Measurements from ENCODE around the gene LCE2C. TPM values are rescaled to one million over a fixed set of nuclear protein-coding genes. Genes with fewer than 3 reads are reported as not detected.

The LCE2C gene
- total RNA-seq, 2 experiments from 2014 or later, result not detected

Other genes with a start within 250 kb of the LCE2C start
- gene LCE5A, start 164.5 kb upstream of the LCE2C start, total RNA-seq, result not detected
- not detected for gene CRCT1, start 160.8 kb upstream of the LCE2C start, total RNA-seq
- gene LCE3E, start 108.5 kb upstream of the LCE2C start, total RNA-seq, result not detected
- not detected for gene LCE3D, start 94.8 kb upstream of the LCE2C start, total RNA-seq
- not detected for gene LCE3C, start 75.0 kb upstream of the LCE2C start, total RNA-seq
- gene LCE3B, start 61.5 kb upstream of the LCE2C start, total RNA-seq, result not detected
- gene LCE3A, start 52.2 kb upstream of the LCE2C start, total RNA-seq, result not detected
- not detected for gene LCE2D, start 11.9 kb upstream of the LCE2C start, total RNA-seq
- gene LCE2B, start 10.8 kb downstream of the LCE2C start, total RNA-seq, result not detected
- not detected for gene LCE2A, start 23.1 kb downstream of the LCE2C start, total RNA-seq
- gene LCE4A, start 32.9 kb downstream of the LCE2C start, total RNA-seq, result not detected
- gene KPRP, start 82.7 kb downstream of the LCE2C start, total RNA-seq, result not detected
- gene LCE1F, start 99.9 kb downstream of the LCE2C start, total RNA-seq, result not detected
- not detected for gene LCE1E, start 111.0 kb downstream of the LCE2C start, total RNA-seq
- not detected for gene LCE1D, start 121.4 kb downstream of the LCE2C start, total RNA-seq
- not detected for gene LCE1C, start 131.4 kb downstream of the LCE2C start, total RNA-seq
- not detected for gene LCE1B, start 136.7 kb downstream of the LCE2C start, total RNA-seq
- gene LCE1A, start 152.2 kb downstream of the LCE2C start, total RNA-seq, result not detected
- gene LCE6A, start 167.6 kb downstream of the LCE2C start, total RNA-seq, result not detected
- not detected for gene LCE7A, start 184.7 kb downstream of the LCE2C start, total RNA-seq
- gene SMCP, start 203.0 kb downstream of the LCE2C start, total RNA-seq, result not detected
- not detected for gene IVL, start 233.3 kb downstream of the LCE2C start, total RNA-seq

All from activated CD4-positive, alpha-beta memory T cell treated with anti-CD3 and anti-CD28 coated beads for 36 hours (primary cell).